T follicular helper cell (primary cell): ENCODE results near the gene EPHB4.
"Not testable (repeated sequence)": the region's sequence is repeated elsewhere in the genome, so short reads cannot be mapped to it uniquely, and the experiment has no call there.

ENCODE experiments used
- DNase-seq: peaks from one replicate; pipeline ENCODE4 v3.0.0-alpha.2; 2020; ENCODE audit warnings: low read depth

The EPHB4 gene

GRCh38 chr7:100819586-100819985, 7.7 kb downstream of the EPHB4 start:
- no peak for DNase-seq

GRCh38 chr7:100818825-100819224, 8.5 kb downstream of the EPHB4 start:
- no peak for DNase-seq

GRCh38 chr7:100818366-100818765, 9.0 kb downstream of the EPHB4 start:
- no peak for DNase-seq

- no peak for DNase-seq
Observed at GRCh38 chr7:100817097-100817496, 10.2 kb downstream of the EPHB4 start.

GRCh38 chr7:100816515-100816914, 10.8 kb downstream of the EPHB4 start:
- not testable (repeated sequence) for DNase-seq

GRCh38 chr7:100812729-100813128, 14.6 kb downstream of the EPHB4 start:
- DNase-seq = no peak

- DNase-seq = no peak
Observed at GRCh38 chr7:100811480-100811879, 15.8 kb downstream of the EPHB4 start.

- DNase-seq = no peak
Observed at GRCh38 chr7:100808354-100808875, 18.9 kb downstream of the EPHB4 start.

- not testable (repeated sequence) for DNase-seq
Observed at GRCh38 chr7:100806883-100807282, 20.4 kb downstream of the EPHB4 start.

GRCh38 chr7:100806276-100806675, 21.0 kb downstream of the EPHB4 start:
- DNase-seq = no peak

- DNase-seq = no peak
Observed at GRCh38 chr7:100804681-100805431, 22.5 kb downstream of the EPHB4 start.

- DNase-seq = no peak
Observed at GRCh38 chr7:100803398-100804161, 23.7 kb downstream of the EPHB4 start.

- DNase-seq = no peak
Observed at GRCh38 chr7:100802951-100803350, 24.4 kb downstream of the EPHB4 start.

- no peak for DNase-seq
Observed at GRCh38 chr7:100801833-100802568, 25.3 kb downstream of the EPHB4 start.

GRCh38 chr7:100799037-100799896, 28.1 kb downstream of the EPHB4 start:
- DNase-seq = peak; percentile 32

GRCh38 chr7:100794741-100795140, 32.6 kb downstream of the EPHB4 start:
- DNase-seq = no peak

GRCh38 chr7:100793806-100794660, 33.3 kb downstream of the EPHB4 start:
- DNase-seq = no peak

GRCh38 chr7:100791881-100792666, 35.2 kb downstream of the EPHB4 start:
- no peak for DNase-seq

- DNase-seq = no peak
Observed at GRCh38 chr7:100789055-100789454, 38.3 kb downstream of the EPHB4 start.

- no peak for DNase-seq
Observed at GRCh38 chr7:100786323-100786722, 41.0 kb downstream of the EPHB4 start.
